Measurements from ENCODE around the gene RASAL1.

RASAL1 gene, protein sequence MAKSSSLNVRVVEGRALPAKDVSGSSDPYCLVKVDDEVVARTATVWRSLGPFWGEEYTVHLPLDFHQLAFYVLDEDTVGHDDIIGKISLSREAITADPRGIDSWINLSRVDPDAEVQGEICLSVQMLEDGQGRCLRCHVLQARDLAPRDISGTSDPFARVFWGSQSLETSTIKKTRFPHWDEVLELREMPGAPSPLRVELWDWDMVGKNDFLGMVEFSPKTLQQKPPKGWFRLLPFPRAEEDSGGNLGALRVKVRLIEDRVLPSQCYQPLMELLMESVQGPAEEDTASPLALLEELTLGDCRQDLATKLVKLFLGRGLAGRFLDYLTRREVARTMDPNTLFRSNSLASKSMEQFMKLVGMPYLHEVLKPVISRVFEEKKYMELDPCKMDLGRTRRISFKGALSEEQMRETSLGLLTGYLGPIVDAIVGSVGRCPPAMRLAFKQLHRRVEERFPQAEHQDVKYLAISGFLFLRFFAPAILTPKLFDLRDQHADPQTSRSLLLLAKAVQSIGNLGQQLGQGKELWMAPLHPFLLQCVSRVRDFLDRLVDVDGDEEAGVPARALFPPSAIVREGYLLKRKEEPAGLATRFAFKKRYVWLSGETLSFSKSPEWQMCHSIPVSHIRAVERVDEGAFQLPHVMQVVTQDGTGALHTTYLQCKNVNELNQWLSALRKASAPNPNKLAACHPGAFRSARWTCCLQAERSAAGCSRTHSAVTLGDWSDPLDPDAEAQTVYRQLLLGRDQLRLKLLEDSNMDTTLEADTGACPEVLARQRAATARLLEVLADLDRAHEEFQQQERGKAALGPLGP

DNA sequence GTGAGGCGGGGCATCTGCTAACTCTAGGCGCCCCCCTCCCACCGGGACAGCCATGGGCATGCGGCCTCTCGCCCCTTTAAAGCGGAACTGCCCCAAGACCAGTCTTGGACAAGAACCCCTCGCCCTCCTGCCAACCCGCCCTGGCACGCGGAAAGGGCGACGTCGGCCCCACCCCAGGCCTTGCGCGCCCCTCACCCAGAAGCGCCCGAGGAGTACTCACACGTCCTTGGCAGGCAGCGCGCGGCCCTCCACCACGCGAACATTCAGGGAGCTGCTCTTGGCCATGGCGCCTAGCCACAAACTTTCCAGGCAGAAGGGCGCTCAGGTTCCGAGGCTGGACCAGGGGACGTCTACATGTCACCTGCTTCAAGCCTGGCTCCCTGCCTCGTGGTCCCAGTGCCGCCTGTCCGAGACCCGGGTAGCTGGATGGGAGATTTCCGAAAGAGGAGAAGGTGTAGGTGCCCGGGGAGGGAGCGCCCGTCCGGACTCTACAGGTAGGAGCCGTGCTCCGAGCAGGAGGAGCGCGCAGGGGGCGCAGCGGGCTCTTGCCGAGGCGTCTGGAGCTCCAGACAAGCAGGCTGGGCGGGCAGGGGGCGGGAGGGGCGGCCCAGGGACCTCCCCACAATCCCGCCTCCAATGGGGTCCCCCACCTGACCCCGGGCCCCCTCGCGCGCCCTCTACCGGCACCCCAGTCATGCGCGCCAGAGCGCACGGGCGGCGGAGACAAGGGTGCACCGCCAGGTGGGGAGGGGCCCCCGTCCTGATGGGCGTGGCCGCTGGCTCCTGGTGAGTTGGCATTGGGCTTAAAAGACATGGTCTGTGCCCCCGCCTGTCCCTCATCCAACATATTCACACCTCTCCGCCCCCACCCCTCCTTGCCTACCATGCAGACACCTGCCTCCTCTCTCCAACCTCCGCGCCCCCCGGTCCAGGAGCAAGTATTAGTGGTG lies at the start of gene RASAL1:
Gene RASAL1, minus strand, starts transcription at position 584 of the 950 bp plus-strand sequence. Its CDS starts 299 bp downstream, at position 285.
- DNase-seq, result peak; percentile 90

- peak; percentile 90 to 92 for DNase-seq
Observed at GRCh38 chr12:113184900-113185179, 49.3 kb upstream of the RASAL1 start.

DNA sequence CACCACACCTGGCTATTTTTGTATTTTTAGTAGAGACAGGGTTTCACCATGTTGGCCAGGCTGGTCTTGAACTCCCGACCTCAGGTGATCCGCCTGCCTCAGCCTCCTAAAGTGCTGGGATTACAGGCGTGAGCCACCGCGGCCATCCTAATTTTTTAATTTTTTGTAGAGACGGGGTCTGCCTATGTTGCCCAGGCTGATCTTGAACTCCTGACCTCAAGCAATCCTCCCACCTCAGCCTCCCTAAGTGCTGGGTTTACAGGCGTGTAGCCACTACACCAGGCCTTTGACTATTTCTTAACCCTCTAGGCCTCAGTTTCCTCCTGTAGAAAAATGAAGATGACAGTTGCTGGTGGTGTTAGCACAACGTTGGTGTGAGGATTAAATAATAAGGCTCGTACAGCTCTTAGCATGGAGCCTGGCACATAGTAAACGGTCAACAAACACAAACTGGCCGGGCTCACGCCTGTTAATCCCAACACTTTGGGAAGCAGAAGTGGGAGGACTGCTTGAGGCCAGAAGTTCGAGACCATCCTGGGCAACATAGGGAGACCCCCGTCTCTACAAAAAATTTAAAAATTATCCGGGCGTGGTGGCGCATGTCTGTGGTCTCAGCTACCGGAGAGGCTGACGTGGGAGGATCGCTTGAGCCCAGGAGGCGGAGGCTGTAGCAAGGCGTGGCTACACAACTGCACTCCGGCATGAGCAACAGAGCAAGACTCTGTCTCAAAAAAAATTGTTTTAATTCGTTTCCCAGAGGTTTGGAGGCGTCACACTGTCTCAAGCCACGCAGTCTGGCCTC lies 48.7 kb upstream of the RASAL1 start:
- DNase-seq, result no peak

DNA sequence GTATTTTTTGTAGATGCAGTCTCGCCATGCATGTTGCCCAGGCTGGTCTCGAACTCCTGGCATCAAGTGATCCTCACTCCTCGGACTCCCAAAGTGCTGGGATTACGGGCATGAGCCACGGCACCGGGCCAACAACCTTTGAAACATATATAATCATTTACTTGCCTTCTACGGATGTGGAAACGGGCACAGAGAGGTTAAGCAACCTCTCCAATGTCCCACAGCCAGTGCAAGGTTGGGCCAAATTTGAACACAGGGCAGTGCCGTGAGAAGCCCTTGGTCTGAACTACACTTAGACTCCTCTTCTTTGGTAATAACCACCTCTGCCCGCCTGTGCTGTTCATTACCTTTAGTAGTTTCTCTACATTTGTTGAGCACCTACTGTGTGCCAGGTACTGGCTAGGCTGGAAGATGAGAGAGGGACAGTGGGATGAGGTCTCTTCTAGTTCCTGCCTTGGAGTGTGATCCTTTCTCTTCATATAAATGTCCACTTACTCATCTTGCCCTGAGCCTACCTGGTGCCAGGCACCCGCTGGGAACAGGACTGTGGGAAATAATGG lies 47.5 kb upstream of the RASAL1 start:
- DNase-seq, result no peak

DNA sequence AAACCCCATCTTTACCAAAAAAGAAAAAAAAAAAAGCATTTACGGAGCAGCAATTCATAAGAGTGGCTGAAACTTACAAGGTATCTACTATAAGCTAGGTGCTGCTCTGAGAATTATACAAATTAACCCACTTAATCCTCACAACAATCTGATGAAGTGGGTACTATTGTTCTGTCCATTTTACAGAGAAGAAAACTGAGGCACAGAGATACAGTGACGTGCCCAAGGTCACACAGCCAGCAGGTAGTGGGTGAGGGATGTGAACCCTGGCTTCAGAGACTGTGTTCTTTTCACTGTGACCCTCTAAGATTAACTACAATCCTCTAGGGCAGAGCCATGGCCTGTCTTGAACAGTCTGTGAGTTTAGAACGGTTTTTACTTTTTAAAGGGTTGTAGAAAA lies 46.4 kb upstream of the RASAL1 start:
- DNase-seq, result no peak

DNA sequence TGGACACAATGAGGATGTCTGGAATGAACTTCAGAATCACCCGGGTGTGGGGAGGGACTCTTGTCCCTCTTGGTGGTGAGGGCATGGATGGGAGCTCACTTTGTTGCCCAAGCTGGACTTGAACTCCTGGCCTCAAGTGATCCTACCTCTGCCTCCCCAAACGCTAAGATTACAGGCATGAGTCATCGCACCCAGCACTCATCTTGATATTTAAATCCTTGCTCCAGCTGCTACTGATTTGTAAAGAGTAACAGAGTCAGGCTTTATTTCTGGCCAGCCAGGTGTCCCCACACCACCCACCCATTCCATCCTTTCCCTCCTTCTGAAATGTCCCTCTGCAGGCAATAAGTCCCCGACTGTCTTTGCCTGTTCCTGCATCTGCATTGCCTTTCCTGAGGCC lies 44.8 kb upstream of the RASAL1 start:
- no peak for DNase-seq

DNA sequence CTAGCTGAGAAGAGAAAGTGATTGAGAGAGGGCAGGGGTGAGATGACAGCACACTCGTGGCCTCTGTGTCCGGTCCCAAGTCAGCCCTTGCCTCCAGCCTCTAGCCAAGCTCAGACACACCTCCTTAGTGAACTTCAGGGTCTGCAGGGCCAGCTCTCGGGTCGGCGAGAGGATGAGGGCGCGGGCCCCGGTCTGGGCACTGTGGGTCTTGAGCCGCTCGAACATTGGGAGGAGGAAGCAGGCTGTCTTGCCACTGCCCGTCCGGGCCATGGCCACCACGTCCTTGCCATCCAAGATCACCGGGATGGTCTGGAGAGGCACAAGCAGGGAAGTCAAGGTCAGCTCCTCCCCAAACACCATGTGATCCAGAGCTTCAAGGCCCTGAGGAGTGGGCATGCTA lies 43.5 kb upstream of the RASAL1 start:
- DNase-seq, result no peak

- DNase-seq, result peak; percentile 86 to 87
Observed at GRCh38 chr12:113174461-113175384, 39.2 kb upstream of the RASAL1 start.

- DNase-seq, result no peak
Observed at GRCh38 chr12:113173081-113173698, 37.6 kb upstream of the RASAL1 start.

- no peak for DNase-seq
Observed at GRCh38 chr12:113172185-113172584, 36.6 kb upstream of the RASAL1 start.

- DNase-seq, result no peak
Observed at GRCh38 chr12:113171543-113171942, 36.0 kb upstream of the RASAL1 start.

DNA sequence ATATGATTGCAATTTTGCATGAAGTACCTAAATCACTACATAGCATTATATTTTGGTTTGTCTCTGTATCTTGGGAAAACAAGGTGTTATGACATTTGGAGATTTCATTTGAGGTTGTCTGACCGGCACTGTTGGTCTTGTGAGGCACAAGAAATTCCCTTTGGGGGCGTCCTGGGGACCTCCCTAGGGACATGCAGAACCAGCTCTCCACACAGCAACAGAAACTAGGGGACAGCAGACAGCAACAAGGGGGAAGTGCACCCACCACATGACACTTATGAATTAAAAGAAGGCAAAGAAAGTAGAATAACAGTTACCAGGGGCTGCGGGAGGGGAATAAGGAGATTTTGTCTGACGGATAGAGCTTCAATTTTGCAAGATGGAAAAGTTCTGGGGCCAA lies 35.4 kb upstream of the RASAL1 start:
- DNase-seq, result no peak

DNA sequence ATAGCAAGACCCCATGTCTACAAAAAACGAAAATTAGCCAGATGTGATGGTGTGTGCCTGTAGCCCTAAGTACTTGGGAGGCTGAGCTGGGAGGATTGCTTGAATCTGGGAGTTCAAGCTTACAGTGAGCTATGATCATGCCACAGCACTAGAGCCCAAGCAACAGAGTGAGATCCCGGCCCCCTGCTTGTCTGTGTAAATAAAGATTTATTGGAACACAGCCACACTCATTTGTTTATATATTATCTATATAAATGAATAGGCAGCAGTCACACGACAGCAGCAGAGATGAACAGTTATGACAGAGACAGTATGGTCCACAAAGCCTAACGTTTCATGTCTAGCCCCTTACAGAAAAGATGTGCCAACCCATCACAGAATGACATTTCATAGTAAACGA lies 34.9 kb upstream of the RASAL1 start:
- DNase-seq, result no peak

GRCh38 chr12:113169697-113170096 lies 34.1 kb upstream of the RASAL1 start:
- DNase-seq, result no peak

DNA sequence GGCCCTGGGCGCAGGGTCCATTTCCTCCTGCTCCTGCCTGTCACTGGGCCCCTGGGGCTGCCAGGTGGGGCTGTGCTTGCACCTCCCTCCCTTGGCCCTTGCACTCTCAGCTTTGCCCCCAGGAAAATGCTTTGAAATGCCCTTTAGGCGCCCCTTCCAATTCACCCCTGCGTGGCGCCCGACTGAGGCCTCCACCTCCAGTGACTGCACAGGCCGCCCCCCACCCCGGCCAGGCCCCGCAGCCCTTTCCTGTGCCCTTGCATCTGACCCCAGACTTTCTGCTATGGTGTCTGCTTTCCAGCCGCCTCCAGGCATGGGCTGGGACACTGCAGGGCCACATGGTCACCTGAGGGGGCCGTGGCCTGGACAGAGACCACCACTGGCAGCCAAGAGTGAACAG lies 32.3 kb upstream of the RASAL1 start:
- DNase-seq, result no peak

- DNase-seq, result no peak
Observed at GRCh38 chr12:113165521-113166450, 30.2 kb upstream of the RASAL1 start.

DNA sequence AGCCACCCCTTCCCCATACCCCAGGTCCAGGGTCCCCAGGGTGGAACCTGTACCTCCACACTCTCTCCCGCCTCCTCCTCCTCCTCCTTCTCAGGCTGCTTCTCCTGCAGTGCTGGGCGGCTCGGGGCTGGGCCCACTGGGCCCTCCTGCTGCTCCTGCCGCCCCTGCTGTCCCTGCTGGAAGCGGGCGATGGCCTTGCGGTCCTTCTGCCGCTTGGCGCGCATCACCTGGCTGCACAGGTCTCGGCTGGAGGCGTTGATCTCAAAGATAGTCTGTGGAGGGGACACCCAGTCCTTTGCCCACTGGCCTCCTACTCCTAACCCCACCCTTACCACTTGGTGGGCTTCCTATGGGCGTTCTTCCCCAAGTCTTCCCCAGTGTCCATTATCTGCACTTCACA lies 28.5 kb upstream of the RASAL1 start:
- no peak for DNase-seq

DNA sequence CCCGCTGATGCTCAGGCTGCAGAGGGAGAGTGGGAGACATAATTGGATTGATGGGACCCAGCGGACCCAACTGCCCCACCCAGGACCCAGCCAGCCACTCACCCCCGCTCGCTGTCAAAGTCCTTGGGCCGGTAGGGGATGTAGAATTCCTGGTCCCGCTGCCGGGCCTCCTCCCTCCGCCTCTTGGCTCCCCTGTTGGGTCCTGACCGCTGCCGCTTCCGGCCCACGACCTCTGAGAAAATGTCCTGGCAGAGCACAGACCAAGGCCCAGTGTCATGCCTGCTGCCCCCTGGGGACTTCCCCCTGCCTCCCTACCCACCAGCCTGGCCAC lies 27.4 kb upstream of the RASAL1 start:
- no peak for DNase-seq

Data from activated CD4-positive, alpha-beta T cell treated with anti-CD3 and anti-CD28 coated beads, Interleukin-2, amount 50 U/mL, for 48 hours (primary cell).